K562 (cell line): Measurements from ENCODE around the gene R3HDM2. TPM values are rescaled to one million over a fixed set of nuclear protein-coding genes. Genes with fewer than 3 reads are reported as not detected.

Experiments
- ASH1L ChIP-seq: fragments of 450-650 bp; IDR thresholded peaks from 2 replicates; pipeline ENCODE4 v1.6.1; 2018; ENCODE audit warnings: borderline replicate concordance, mild to moderate bottlenecking, low read depth; ENCODE audit not compliant: partially characterized antibody
- BHLHE40 ChIP-seq: IDR thresholded peaks from 2 replicates; pipeline ENCODE4 v1.6.1; 2011; ENCODE audit warnings: low read length, improper control_type of control experiment
- FOXO4 ChIP-seq: fragments of 450-650 bp; formaldehyde crosslinking; IDR thresholded peaks from 2 replicates; pipeline ENCODE4 v1.4.0; 2020; ENCODE audit warnings: mild to moderate bottlenecking, moderate library complexity
- KDM5B ChIP-seq: fragments of 200-600 bp; sonication (generic); IDR thresholded peaks from 2 replicates; pipeline ENCODE4 v1.6.1; 2012; ENCODE audit warnings: low read depth, mild to moderate bottlenecking, moderate library complexity, low read length, control low read depth, inconsistent platforms; ENCODE audit not compliant: insufficient replicate concordance
- L3MBTL2 ChIP-seq: fragments of 450-650 bp; IDR thresholded peaks from 2 replicates; pipeline ENCODE4 v1.6.1; 2016; ENCODE audit warnings: mild to moderate bottlenecking, moderate library complexity
- TGIF2 ChIP-seq: sonication (generic); formaldehyde crosslinking; IDR thresholded peaks from 2 replicates; pipeline ENCODE4 v1.8.1; 2022; ENCODE audit warnings: mild to moderate bottlenecking, missing genetic modification reagents, moderate library complexity
- ZBTB17 ChIP-seq: fragments of 450-650 bp; formaldehyde crosslinking; IDR thresholded peaks from 2 replicates; pipeline ENCODE4 v1.4.0; 2020; ENCODE audit warnings: mild to moderate bottlenecking
- ZFX ChIP-seq: sonication (generic); formaldehyde crosslinking; IDR thresholded peaks from 2 replicates; pipeline ENCODE4 v1.8.0; 2022; ENCODE audit warnings: mild to moderate bottlenecking, missing genetic modification reagents, moderate library complexity
- ZNF586 ChIP-seq: fragments of 450-650 bp; formaldehyde crosslinking; conservative IDR thresholded peaks from 2 replicates; pipeline ENCODE4 v1.4.0; 2020; ENCODE audit warnings: mild to moderate bottlenecking, moderate library complexity
- ZNF644 ChIP-seq: fragments of 200-800 bp; sonication (Bioruptor generic); IDR thresholded peaks from 2 replicates; pipeline ENCODE4 v1.6.1; 2016; ENCODE audit warnings: low read depth, missing genetic modification characterization, missing compliant biosample characterization
- polyA plus RNA-seq, 8 experiments: library from polyadenylated mRNA; depleted of rRNA in 4 of 8; stranded (reverse) in 5 of 8; unstranded in 3 of 8; fragments of >200 nt; fragmentation: Nextera tagmentation in 2 of 8; fragmentation: Illumina TruSeq in 1 of 8; extraction: Ambion mirVana in 2 of 8; extraction: Trizol in 1 of 8; gene quantifications; 2 replicates each; pipeline versions ENCODE4 v1.2.1 to v1.2.3, GENCODE V29; 2011 to 2014; ENCODE audit warnings: inconsistent platforms in 1 of 8, missing spikeins in 1 of 8
- total RNA-seq, 7 experiments: library from RNA; depleted of rRNA in 6 of 7; stranded (reverse); fragments of >200 nt in 6 of 7; fragmentation: Illumina TruSeq in 2 of 7; extraction: Trizol in 2 of 7; gene quantifications; 2 replicates each; pipeline versions ENCODE4 v1.2.1 to v1.2.3, GENCODE V29; 2011 to 2021; ENCODE audit warnings: low replicate concordance in 1 of 7
- TF ChIP-seq, protein P1 (sequence below), 2 experiments: fragments of 450-650 bp; IDR thresholded peaks; 2 replicates each; pipeline ENCODE4 v1.6.1; 2018; ENCODE audit warnings: mild to moderate bottlenecking in 2 of 2, low read depth in 1 of 2; ENCODE audit not compliant: partially characterized antibody in 2 of 2
- TF ChIP-seq, protein P2 (sequence below): fragments of 250-450 bp; sonication (Bioruptor Pico); IDR thresholded peaks from 2 replicates; pipeline ENCODE4 v1.5.0; 2021
- TF ChIP-seq, protein P3 (sequence below): fragments of 450-650 bp; IDR thresholded peaks from 2 replicates; pipeline ENCODE4 v1.6.1; 2017; ENCODE audit warnings: antibody characterized with exemption, mild to moderate bottlenecking

Gene R3HDM2
- total and polyA plus RNA-seq, 9 of the 15 experiments (the other 6 are each of a cell fraction or from before 2014, with no cell fraction given), result 3.3 to 18.8 (median 9.0) TPM

DNA sequence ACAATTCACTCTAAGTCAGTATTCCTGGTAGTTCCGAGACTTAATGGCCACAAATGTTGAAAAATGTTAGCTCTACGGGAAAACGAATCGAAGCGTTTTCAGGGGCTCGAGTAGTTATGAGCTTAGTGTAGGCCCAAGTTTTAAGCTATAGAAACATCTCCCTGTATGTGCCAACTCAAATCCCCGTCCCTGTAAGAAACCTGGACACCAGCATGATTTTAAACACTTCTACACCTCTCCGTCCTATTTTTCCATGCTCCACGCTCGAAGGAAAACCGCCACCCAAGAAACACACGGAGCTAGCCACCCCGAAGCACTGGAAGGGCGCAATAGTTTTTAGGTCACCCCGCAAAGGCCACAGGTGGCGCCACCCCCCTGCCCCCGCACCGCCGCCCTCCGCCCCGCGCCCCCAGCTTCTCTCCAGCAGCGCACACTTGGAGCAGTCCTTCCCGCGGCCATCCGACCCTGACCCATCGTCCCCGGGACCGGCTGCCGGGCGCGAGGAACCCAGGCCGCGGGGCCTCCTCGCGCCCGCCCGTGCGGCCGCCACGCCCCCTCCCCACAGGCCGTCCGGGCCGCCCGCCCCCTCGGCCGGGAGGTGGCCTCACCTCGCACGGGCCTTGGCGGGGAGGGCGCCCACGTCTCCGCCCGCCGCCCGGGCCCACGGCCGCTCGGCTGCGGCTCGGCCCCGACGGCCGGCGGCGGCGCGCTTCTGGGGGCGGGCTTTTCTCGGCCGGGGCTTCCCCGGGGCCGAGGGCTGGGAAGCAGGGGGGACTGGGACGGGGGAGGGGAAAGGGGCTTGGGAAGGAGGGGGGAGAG is 522 bp downstream of the R3HDM2 start (continued):
- TF ChIP-seq, protein P1, sequence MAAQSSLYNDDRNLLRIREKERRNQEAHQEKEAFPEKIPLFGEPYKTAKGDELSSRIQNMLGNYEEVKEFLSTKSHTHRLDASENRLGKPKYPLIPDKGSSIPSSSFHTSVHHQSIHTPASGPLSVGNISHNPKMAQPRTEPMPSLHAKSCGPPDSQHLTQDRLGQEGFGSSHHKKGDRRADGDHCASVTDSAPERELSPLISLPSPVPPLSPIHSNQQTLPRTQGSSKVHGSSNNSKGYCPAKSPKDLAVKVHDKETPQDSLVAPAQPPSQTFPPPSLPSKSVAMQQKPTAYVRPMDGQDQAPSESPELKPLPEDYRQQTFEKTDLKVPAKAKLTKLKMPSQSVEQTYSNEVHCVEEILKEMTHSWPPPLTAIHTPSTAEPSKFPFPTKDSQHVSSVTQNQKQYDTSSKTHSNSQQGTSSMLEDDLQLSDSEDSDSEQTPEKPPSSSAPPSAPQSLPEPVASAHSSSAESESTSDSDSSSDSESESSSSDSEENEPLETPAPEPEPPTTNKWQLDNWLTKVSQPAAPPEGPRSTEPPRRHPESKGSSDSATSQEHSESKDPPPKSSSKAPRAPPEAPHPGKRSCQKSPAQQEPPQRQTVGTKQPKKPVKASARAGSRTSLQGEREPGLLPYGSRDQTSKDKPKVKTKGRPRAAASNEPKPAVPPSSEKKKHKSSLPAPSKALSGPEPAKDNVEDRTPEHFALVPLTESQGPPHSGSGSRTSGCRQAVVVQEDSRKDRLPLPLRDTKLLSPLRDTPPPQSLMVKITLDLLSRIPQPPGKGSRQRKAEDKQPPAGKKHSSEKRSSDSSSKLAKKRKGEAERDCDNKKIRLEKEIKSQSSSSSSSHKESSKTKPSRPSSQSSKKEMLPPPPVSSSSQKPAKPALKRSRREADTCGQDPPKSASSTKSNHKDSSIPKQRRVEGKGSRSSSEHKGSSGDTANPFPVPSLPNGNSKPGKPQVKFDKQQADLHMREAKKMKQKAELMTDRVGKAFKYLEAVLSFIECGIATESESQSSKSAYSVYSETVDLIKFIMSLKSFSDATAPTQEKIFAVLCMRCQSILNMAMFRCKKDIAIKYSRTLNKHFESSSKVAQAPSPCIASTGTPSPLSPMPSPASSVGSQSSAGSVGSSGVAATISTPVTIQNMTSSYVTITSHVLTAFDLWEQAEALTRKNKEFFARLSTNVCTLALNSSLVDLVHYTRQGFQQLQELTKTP (IDR thresholded peaks at IDR 0.05; ENCODE audit: low read depth in 1 of 2, partially characterized antibody in 2 of 2), result peak in 1 of 2 experiments; percentile 33
- no peak for TF ChIP-seq TGIF2 (CRISPR knock-in tag)
- TF ChIP-seq, protein P2, sequence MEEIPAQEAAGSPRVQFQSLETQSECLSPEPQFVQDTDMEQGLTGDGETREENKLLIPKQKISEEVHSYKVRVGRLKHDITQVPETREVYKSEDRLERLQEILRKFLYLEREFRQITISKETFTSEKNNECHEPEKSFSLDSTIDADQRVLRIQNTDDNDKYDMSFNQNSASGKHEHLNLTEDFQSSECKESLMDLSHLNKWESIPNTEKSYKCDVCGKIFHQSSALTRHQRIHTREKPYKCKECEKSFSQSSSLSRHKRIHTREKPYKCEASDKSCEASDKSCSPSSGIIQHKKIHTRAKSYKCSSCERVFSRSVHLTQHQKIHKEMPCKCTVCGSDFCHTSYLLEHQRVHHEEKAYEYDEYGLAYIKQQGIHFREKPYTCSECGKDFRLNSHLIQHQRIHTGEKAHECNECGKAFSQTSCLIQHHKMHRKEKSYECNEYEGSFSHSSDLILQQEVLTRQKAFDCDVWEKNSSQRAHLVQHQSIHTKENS (CRISPR knock-in tag), result no peak
- TF ChIP-seq BHLHE40, result 0 out of 2 replicates have a peak, but pooled peaks have one; percentile 17
- TF ChIP-seq, protein P3, sequence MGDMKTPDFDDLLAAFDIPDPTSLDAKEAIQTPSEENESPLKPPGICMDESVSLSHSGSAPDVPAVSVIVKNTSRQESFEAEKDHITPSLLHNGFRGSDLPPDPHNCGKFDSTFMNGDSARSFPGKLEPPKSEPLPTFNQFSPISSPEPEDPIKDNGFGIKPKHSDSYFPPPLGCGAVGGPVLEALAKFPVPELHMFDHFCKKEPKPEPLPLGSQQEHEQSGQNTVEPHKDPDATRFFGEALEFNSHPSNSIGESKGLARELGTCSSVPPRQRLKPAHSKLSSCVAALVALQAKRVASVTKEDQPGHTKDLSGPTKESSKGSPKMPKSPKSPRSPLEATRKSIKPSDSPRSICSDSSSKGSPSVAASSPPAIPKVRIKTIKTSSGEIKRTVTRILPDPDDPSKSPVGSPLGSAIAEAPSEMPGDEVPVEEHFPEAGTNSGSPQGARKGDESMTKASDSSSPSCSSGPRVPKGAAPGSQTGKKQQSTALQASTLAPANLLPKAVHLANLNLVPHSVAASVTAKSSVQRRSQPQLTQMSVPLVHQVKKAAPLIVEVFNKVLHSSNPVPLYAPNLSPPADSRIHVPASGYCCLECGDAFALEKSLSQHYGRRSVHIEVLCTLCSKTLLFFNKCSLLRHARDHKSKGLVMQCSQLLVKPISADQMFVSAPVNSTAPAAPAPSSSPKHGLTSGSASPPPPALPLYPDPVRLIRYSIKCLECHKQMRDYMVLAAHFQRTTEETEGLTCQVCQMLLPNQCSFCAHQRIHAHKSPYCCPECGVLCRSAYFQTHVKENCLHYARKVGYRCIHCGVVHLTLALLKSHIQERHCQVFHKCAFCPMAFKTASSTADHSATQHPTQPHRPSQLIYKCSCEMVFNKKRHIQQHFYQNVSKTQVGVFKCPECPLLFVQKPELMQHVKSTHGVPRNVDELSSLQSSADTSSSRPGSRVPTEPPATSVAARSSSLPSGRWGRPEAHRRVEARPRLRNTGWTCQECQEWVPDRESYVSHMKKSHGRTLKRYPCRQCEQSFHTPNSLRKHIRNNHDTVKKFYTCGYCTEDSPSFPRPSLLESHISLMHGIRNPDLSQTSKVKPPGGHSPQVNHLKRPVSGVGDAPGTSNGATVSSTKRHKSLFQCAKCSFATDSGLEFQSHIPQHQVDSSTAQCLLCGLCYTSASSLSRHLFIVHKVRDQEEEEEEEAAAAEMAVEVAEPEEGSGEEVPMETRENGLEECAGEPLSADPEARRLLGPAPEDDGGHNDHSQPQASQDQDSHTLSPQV, result 0 out of 2 replicates have a peak, but pooled peaks have one; percentile 21
- TF ChIP-seq FOXO4 (CRISPR knock-in tag), result no peak
- peak; percentile 86 for TF ChIP-seq ZFX (CRISPR knock-in tag)
- peak; percentile 22 for TF ChIP-seq KDM5B
- peak; percentile 62; the same call in 1 of the 2 replicates for TF ChIP-seq L3MBTL2
- TF ChIP-seq ZNF644 (tag), result peak; percentile 22; the same call in 1 of the 2 replicates
- TF ChIP-seq ZNF586 (CRISPR knock-in tag), result no peak
- TF ChIP-seq ASH1L, result no peak
- TF ChIP-seq ZBTB17 (CRISPR knock-in tag), result 0 out of 2 replicates have a peak, but pooled peaks have one; percentile 33
